ENCODE measurements around the gene MINDY4. TPM values are rescaled to one million over a fixed set of nuclear protein-coding genes. Genes with fewer than 3 reads are reported as not detected.

The MINDY4 gene
- total RNA-seq, 2 donors from 2014 or later: 5.4 to 8.8 TPM

DNA sequence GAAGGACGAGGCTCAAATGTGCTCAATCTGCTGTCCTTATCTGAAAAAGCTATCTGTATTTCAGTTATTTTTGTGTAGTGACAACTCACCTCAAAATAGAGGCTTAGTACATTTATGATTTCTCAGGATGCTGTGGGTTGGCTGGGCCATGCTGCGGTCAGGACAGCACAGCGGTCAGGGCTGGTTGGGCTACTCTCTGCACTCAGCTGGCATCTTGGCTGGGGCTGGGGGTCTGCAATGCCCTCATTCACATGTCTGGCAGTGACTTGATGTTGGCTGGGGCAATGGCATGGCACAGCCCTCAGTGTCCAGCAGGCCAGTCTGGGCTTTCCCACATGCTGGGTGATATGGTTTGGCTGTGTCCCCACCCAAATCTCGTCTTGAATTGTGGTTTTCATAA, 34.9 kb upstream of the MINDY4 start:
- no peak for DNase-seq (ENCODE audit: low spot score)
- H3K4me3 ChIP-seq: no peak overlapping the region
- no peaks in the 10 kb centered on the region for H3K9me3 ChIP-seq
- H3K36me3 ChIP-seq: no peaks in the 10 kb centered on the region
- TF ChIP-seq, protein P1, sequence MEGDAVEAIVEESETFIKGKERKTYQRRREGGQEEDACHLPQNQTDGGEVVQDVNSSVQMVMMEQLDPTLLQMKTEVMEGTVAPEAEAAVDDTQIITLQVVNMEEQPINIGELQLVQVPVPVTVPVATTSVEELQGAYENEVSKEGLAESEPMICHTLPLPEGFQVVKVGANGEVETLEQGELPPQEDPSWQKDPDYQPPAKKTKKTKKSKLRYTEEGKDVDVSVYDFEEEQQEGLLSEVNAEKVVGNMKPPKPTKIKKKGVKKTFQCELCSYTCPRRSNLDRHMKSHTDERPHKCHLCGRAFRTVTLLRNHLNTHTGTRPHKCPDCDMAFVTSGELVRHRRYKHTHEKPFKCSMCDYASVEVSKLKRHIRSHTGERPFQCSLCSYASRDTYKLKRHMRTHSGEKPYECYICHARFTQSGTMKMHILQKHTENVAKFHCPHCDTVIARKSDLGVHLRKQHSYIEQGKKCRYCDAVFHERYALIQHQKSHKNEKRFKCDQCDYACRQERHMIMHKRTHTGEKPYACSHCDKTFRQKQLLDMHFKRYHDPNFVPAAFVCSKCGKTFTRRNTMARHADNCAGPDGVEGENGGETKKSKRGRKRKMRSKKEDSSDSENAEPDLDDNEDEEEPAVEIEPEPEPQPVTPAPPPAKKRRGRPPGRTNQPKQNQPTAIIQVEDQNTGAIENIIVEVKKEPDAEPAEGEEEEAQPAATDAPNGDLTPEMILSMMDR (IDR thresholded peaks at IDR 0.05): no peak
- no peak overlapping the region for H3K27ac ChIP-seq
- no peaks in the 10 kb centered on the region for H3K27me3 ChIP-seq
- no peaks in the 10 kb centered on the region for H3K4me1 ChIP-seq

DNA sequence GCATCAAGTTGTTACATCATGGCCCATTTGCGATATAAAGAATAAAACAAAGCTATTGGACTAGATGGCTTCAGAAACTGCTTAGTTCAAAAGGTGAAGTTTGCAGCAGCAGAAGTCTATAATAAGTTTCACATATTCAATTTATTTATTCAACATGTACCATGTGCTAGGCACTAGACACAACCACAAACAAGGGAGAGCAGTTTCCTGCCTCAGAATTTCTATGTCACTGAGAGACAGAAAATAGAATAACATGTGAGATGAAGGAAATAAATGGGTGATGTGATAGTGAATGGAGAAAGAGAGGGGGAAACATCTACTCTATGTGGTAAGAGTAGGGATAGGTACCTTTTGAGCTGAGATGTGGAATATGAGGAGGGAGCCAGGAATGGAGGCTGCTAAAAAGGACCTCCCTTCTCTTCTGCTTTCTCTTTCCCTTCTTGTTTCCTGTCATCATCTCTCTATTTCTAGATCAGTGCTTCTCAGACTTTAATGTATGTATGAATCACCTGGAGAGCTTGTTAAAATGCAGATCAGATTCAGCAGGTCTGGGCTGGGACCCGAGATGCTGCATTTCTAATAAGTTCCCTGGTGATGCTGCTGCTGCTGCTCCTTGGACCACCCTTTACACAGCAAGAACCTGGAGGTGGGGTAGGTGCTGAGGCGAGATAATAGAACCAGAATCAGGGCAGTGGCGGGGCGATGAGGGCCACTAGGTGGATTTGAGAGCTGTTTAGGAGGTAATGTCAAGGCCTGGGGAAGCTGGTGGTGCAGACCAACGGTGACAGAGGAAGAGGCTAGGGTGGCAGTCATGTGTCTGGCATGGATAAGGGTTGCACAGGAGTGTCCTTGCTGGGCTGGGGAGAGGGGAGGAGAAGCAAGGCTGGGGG, 32.9 kb upstream of the MINDY4 start:
- H3K4me1 ChIP-seq: no peaks in the 10 kb centered on the region
- H3K27ac ChIP-seq: no peak overlapping the region
- no peaks in the 10 kb centered on the region for H3K36me3 ChIP-seq
- no peaks in the 10 kb centered on the region for H3K27me3 ChIP-seq
- H3K4me3 ChIP-seq: no peak overlapping the region
- TF ChIP-seq, protein P1 (IDR thresholded peaks at IDR 0.05): no peak
- H3K9me3 ChIP-seq: no peaks in the 10 kb centered on the region
- no peak for DNase-seq (ENCODE audit: low spot score)

DNA sequence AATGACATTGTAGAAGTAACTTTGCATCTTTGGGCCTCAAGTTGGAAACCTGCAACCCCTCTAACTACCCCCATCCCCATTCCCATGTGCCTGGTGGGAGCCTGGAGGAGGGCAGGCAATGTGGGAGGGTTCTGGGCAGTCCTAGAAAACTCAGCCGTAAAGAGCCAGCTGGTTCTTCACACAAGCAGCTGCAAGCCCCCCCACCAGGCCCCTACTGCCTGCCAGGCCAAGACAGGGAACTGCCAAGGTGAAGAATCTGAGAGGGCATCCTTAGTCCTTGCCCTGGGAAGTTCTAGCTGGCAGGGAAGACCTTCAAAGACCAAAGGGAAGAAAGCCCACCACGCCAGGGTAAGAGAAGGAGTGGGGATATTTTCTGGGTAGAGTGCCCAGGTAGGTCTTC, 31.5 kb upstream of the MINDY4 start:
- H3K36me3 ChIP-seq: no peaks in the 10 kb centered on the region
- DNase-seq (ENCODE audit: low spot score): no peak
- TF ChIP-seq, protein P1 (IDR thresholded peaks at IDR 0.05): no peak
- H3K4me1 ChIP-seq: no peaks in the 10 kb centered on the region
- H3K27me3 ChIP-seq: no peaks in the 10 kb centered on the region
- no peaks in the 10 kb centered on the region for H3K9me3 ChIP-seq
- H3K4me3 ChIP-seq: no peak overlapping the region
- H3K27ac ChIP-seq: no peak overlapping the region

DNA sequence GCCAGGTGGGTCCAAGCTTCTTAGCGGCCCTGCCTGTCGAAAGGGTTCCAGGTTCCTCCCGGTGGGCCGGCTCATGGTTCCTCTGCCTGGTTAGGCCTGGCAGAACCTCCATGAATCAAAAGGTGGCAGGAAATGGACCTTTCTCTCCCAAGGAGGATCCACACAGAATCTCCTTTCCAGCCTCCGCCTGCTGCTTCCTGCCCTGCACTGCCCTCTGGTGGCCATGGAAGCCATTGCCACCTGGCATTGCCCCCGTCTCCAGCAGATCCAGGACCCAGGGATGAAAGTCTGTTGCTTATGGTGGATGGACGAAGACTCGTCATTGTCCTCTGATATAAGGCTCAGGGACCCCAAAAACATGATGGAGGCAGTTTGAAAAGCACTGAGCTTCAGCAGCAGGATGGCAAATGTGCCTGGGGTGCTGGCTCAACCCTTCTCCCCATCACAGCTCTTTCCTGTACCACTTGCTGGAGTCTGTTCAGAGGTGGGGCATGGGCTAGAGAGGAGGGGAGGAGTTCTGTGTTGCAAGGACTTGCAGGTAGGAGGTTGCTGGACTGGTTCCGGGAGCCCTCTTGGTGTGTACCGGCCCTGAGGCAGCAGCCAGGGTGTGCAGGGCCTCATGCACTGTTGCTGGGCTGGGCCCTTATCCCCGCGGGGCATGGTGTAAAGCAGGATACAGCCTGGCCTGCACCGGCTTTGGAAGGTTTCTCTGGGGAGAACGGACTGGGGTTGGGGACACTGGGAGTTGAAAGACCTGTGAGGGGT, 30.6 kb upstream of the MINDY4 start:
- Histone ChIP-seq H3K27ac (no peak overlapping the region), H3K4me1 (peaks cover 0 to 6% of the 10 kb centered on the region in 2 donors), H3K9me3 (no peaks in the 10 kb centered on the region), H3K27me3 (no peaks in the 10 kb centered on the region), H3K4me3 (no peak overlapping the region), H3K36me3 (no peaks in the 10 kb centered on the region)
- peak; percentile 80 for DNase-seq (ENCODE audit: low spot score)
- TF ChIP-seq, protein P1 (IDR thresholded peaks at IDR 0.05): peak; percentile 98

DNA sequence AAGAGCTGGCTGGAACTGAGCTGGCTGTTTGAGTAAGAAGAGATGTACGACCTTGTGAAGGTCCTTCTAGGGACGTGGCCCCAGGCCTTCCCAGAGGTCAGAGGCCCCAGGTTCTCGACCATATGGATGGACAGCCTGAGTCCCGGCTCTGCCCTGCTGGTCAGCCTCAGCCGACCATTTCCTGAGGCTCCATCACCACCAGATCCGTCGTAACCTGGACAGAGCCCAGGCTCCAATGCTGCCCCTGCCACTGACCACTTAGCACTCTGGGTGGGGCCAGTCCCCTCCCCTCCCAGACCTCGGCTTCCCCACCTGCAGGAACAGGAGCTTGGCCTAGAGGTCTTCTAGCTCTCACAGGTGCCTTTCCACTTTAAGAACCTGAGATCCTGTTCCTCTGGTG, 29.9 kb upstream of the MINDY4 start:
- TF ChIP-seq, protein P1 (IDR thresholded peaks at IDR 0.05): no peak
- Histone ChIP-seq H3K4me1 (peaks cover 0 to 8% of the 10 kb centered on the region in 2 donors), H3K27ac (no peak overlapping the region), H3K27me3 (no peaks in the 10 kb centered on the region), H3K9me3 (no peaks in the 10 kb centered on the region), H3K36me3 (no peaks in the 10 kb centered on the region), H3K4me3 (no peak overlapping the region)
- DNase-seq (ENCODE audit: low spot score): no peak

All from right atrium auricular region (tissue), 2 donors.